ENCODE measurements around the gene CABLES1.
"Not testable (repeated sequence)": the region's sequence is repeated elsewhere in the genome, so short reads cannot be mapped to it uniquely, and the experiment has no call there.

CABLES1 gene

GRCh38 chr18:23141104-23141999, 6.1 kb downstream of the CABLES1 start:
- DNase-seq (ENCODE audit: low read depth, low spot score): no peak

- no peak for DNase-seq (ENCODE audit: low read depth, low spot score)
These were observed 7.1 kb downstream of the CABLES1 start for GRCh38 chr18:23142251-23142929.

- DNase-seq (ENCODE audit: low read depth, low spot score): no peak
These were observed 7.9 kb downstream of the CABLES1 start for GRCh38 chr18:23143016-23143814.

- DNase-seq (ENCODE audit: low read depth, low spot score): no peak
These were observed 8.6 kb downstream of the CABLES1 start for GRCh38 chr18:23143815-23144261.

- no peak for DNase-seq (ENCODE audit: low read depth, low spot score)
These were observed 9.4 kb downstream of the CABLES1 start for GRCh38 chr18:23144640-23145039.

- DNase-seq (ENCODE audit: low read depth, low spot score): no peak
These were observed 10.3 kb downstream of the CABLES1 start for GRCh38 chr18:23145621-23146020.

- DNase-seq (ENCODE audit: low read depth, low spot score): no peak
These were observed 11.7 kb downstream of the CABLES1 start for GRCh38 chr18:23146861-23147469.

- DNase-seq (ENCODE audit: low read depth, low spot score): no peak
These were observed 13.1 kb downstream of the CABLES1 start for GRCh38 chr18:23148382-23148781.

GRCh38 chr18:23149570-23149969, 14.3 kb downstream of the CABLES1 start:
- no peak for DNase-seq (ENCODE audit: low read depth, low spot score)

GRCh38 chr18:23151414-23152099, 16.3 kb downstream of the CABLES1 start:
- no peak for DNase-seq (ENCODE audit: low read depth, low spot score)

- DNase-seq (ENCODE audit: low read depth, low spot score): no peak
These were observed 18.7 kb downstream of the CABLES1 start for GRCh38 chr18:23154030-23154429.

- no peak for DNase-seq (ENCODE audit: low read depth, low spot score)
These were observed 19.7 kb downstream of the CABLES1 start for GRCh38 chr18:23154823-23155500.

GRCh38 chr18:23155537-23155936, 20.3 kb downstream of the CABLES1 start:
- no peak for DNase-seq (ENCODE audit: low read depth, low spot score)

- DNase-seq (ENCODE audit: low read depth, low spot score): no peak
These were observed 20.8 kb downstream of the CABLES1 start for GRCh38 chr18:23156134-23156533.

- no peak for DNase-seq (ENCODE audit: low read depth, low spot score)
These were observed 22.8 kb downstream of the CABLES1 start for GRCh38 chr18:23158058-23158457.

GRCh38 chr18:23158884-23159283, 23.6 kb downstream of the CABLES1 start:
- not testable (repeated sequence) for DNase-seq (ENCODE audit: low read depth, low spot score)

- DNase-seq (ENCODE audit: low read depth, low spot score): no peak
These were observed 24.1 kb downstream of the CABLES1 start for GRCh38 chr18:23159344-23159743.

- DNase-seq (ENCODE audit: low read depth, low spot score): no peak
These were observed 27.2 kb downstream of the CABLES1 start for GRCh38 chr18:23162473-23162872.

- no peak for DNase-seq (ENCODE audit: low read depth, low spot score)
These were observed 28.7 kb downstream of the CABLES1 start for GRCh38 chr18:23163786-23164533.
